ENCODE measurements around the gene CEP95. TPM values are rescaled to one million over a fixed set of nuclear protein-coding genes. Genes with fewer than 3 reads are reported as not detected.
A peak's percentile ranks its signal among the peaks of the same experiment; 100 is the strongest.

CEP95 gene
- total and polyA plus RNA-seq, 7 experiments from 2014 or later, result 11.3 to 192 (median 114) TPM

DNA sequence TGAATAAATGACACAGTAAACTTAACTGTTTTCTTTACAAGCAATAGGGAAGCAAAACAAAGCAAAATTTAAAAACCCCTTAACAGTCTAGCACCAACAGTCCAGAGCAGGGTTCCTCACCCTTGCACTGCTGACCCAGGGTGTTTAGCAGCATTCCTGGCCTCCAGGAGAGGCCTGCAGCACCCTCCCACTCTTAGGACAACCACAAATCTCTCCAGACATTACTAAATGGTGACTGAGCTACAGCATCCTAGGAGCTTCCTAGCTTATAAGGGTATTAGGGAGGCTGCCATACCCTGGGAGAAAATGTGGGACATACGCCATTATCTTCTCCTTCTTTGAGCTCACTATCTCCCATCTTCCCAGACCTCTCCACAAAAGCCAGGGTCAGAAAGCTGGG lies 25.8 kb upstream of the CEP95 start:
- ChIA-PET POLR2A (interaction anchor here (0.6 to 1.6 kb wide), 3 partner anchors 17 to 245 kb away, joined by 3 to 6 read pairs (median 4); partner anchors contain the start of genes CEP95 and POLG2), CTCF (interaction anchor here (1.9 kb wide), 1 partner anchor 60 kb away, joined by 6 read pairs; no protein-coding TSS in a partner anchor)
- peaks cover 8 to 35% (median 23%) of the 10 kb centered on the region in 5 donors for H3K36me3 Mint-ChIP-seq

GRCh38 chr17:64484380-64484779 lies 22.4 kb upstream of the CEP95 start:
- Mint-ChIP-seq H3K36me3 (peaks cover 8 to 35% (median 26%) of the 10 kb centered on the region in 5 donors), H3K9me3 (no peaks in the 10 kb centered on the region), H3K4me3 (no peak overlapping the region), H3K27ac (peak overlapping the region in 2 of 9 donors; percentile 51 to 74), H3K4me1 (peaks cover 7 to 21% (median 19%) of the 10 kb centered on the region in 7 donors), H3K27me3 (no peaks in the 10 kb centered on the region)
- ATAC-seq (no peak), DNase-seq (no peak)
- Histone ChIP-seq H3K27me3 (ENCODE audit: control insufficient read depth in 2 of 2, insufficient read depth in 2 of 2, low read length in 2 of 2) (no peaks in the 10 kb centered on the region), H3K4me1 (ENCODE audit: control insufficient read depth in 2 of 2, insufficient read depth in 2 of 2, low read length in 2 of 2) (no peaks in the 10 kb centered on the region), H3K27ac (ENCODE audit: low read depth, low read length) (no peak overlapping the region), H3K9me3 (ENCODE audit: control insufficient read depth in 2 of 3, low read length in 3 of 3) (no peaks in the 10 kb centered on the region), H3K4me3 (ENCODE audit: low read length) (no peak overlapping the region), H3K36me3 (ENCODE audit: control insufficient read depth in 2 of 3, insufficient read depth in 3 of 3, low read length in 3 of 3) (peaks cover 7 to 38% (median 8%) of the 10 kb centered on the region in 3 experiments)
- intact Hi-C loops (cut with micrococcal nuclease), result no loop called here
- POLR2A ChIA-PET, result interaction anchor here (0.8 to 1.6 kb wide), 3 partner anchors 10 to 21 kb away, joined by 3 to 6 read pairs (median 4); partner anchors contain the start of gene POLG2
- CTCF ChIA-PET, result interaction anchor here (1.8 kb wide), 1 partner anchor 63 kb away, joined by 5 read pairs; no protein-coding TSS in a partner anchor

More for the DNA sequence above, 25.8 kb upstream of the CEP95 start:
- no peak for DNase-seq
- Histone ChIP-seq H3K27me3 (ENCODE audit: control insufficient read depth in 2 of 2, insufficient read depth in 2 of 2, low read length in 2 of 2) (no peaks in the 10 kb centered on the region), H3K27ac (ENCODE audit: low read depth, low read length) (no peak overlapping the region), H3K4me3 (ENCODE audit: low read length) (no peak overlapping the region), H3K4me1 (ENCODE audit: control insufficient read depth in 2 of 2, insufficient read depth in 2 of 2, low read length in 2 of 2) (no peaks in the 10 kb centered on the region), H3K36me3 (ENCODE audit: control insufficient read depth in 2 of 3, insufficient read depth in 3 of 3, low read length in 3 of 3) (peaks cover 6 to 49% (median 8%) of the 10 kb centered on the region in 3 experiments), H3K9me3 (ENCODE audit: control insufficient read depth in 2 of 3, low read length in 3 of 3) (no peaks in the 10 kb centered on the region)
- Mint-ChIP-seq H3K27me3 (no peaks in the 10 kb centered on the region), H3K4me1 (peaks cover 10 to 21% (median 19%) of the 10 kb centered on the region in 7 donors), H3K27ac (peak overlapping the region in 1 of 9 donors; percentile 37), H3K9me3 (no peaks in the 10 kb centered on the region), H3K4me3 (no peak overlapping the region)
- intact Hi-C loops (cut with micrococcal nuclease), result no loop called here
- no peak for ATAC-seq

DNA sequence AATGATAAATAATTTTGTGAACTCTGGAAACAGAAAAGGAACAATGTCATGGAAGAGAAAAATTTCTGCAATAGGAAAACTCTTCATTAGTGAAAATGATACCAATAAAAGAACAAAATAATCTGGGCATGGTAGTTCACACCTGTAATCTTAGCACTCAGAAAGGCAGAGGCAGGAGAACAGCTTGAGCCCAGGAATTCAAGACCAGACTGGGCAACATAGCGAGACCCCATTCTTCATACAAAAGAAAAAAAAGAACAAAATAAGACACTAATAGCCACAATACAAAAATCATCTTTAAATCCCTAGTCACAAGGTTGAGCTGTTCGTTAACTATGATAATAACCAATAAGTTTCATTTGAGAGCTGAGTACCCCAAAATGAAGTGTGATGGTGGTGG lies 18.5 kb upstream of the CEP95 start:
- ATAC-seq (no peak), DNase-seq (no peak)
- H3K4me1 ChIP-seq (ENCODE audit: control insufficient read depth in 2 of 2, insufficient read depth in 2 of 2, low read length in 2 of 2), result peaks cover 0 to 3% of the 10 kb centered on the region in 2 donors
- ChIA-PET CTCF (interaction anchor here (5.7 kb wide), 1 partner anchor 68 kb away, joined by 131 read pairs; no protein-coding TSS in a partner anchor), POLR2A (interaction anchor here (1.0 kb wide), 1 partner anchor 16 kb away, joined by 3 read pairs; no protein-coding TSS in a partner anchor)
- intact Hi-C loops (cut with micrococcal nuclease), result no loop called here
- H3K27me3 ChIP-seq (ENCODE audit: control insufficient read depth in 2 of 2, insufficient read depth in 2 of 2, low read length in 2 of 2), result no peaks in the 10 kb centered on the region
- Mint-ChIP-seq H3K27ac (no peak overlapping the region), H3K9me3 (no peaks in the 10 kb centered on the region), H3K4me3 (no peak overlapping the region), H3K27me3 (no peaks in the 10 kb centered on the region), H3K36me3 (peaks cover 9 to 43% (median 37%) of the 10 kb centered on the region in 5 donors), H3K4me1 (peaks cover 7 to 30% (median 20%) of the 10 kb centered on the region in 7 donors)
- no peaks in the 10 kb centered on the region for H3K9me3 ChIP-seq (ENCODE audit: control insufficient read depth in 2 of 3, low read length in 3 of 3)
- no peak overlapping the region for H3K4me3 ChIP-seq (ENCODE audit: low read length)
- H3K36me3 ChIP-seq (ENCODE audit: control insufficient read depth in 2 of 3, insufficient read depth in 3 of 3, low read length in 3 of 3), result peaks cover 9 to 41% (median 15%) of the 10 kb centered on the region in 3 experiments
- no peak overlapping the region for H3K27ac ChIP-seq (ENCODE audit: low read depth, low read length)

- intact Hi-C loops (cut with micrococcal nuclease), result loop anchor here (1.0 to 5.0 kb wide), 5 partner anchors 67 to 184 kb away; no protein-coding TSS in a partner anchor
- ChIA-PET CTCF (interaction anchor here (0.6 to 5.7 kb wide), 13 partner anchors 8 to 190 kb away, joined by 3 to 131 read pairs (median 4); no protein-coding TSS in a partner anchor), POLR2A (interaction anchor here (0.6 to 4.8 kb wide), 5 partner anchors 11 to 71 kb away, joined by 3 to 75 read pairs (median 7); partner anchors contain the start of genes CEP95, DDX5 and MILR1)
- Mint-ChIP-seq H3K4me3 (peak overlapping the region in 1 of 10 donors; percentile 14), H3K36me3 (peaks cover 5 to 26% (median 22%) of the 10 kb centered on the region in 5 donors), H3K4me1 (peaks cover 19 to 40% (median 28%) of the 10 kb centered on the region in 7 donors), H3K27me3 (no peaks in the 10 kb centered on the region), H3K9me3 (peaks cover 0 to 4% (median 0%) of the 10 kb centered on the region in 11 donors), H3K27ac (no peak overlapping the region)
- peaks cover 7 to 25% (median 9%) of the 10 kb centered on the region in 3 experiments for H3K36me3 ChIP-seq (ENCODE audit: control insufficient read depth in 2 of 3, insufficient read depth in 3 of 3, low read length in 3 of 3)
- no peaks in the 10 kb centered on the region for H3K27me3 ChIP-seq (ENCODE audit: control insufficient read depth in 2 of 2, insufficient read depth in 2 of 2, low read length in 2 of 2)
- peak; percentile 82 for ATAC-seq
- H3K4me1 ChIP-seq (ENCODE audit: control insufficient read depth in 2 of 2, insufficient read depth in 2 of 2, low read length in 2 of 2), result peaks cover 12 to 15% of the 10 kb centered on the region in 2 donors
- H3K9me3 ChIP-seq (ENCODE audit: control insufficient read depth in 2 of 3, low read length in 3 of 3), result no peaks in the 10 kb centered on the region
- DNase-seq, result peak in 7 of 9 donors; percentile 35 to 56 (median 44)
- no peak overlapping the region for H3K4me3 ChIP-seq (ENCODE audit: low read length)
- H3K27ac ChIP-seq (ENCODE audit: low read depth, low read length), result no peak overlapping the region
These were observed 15.5 kb upstream of the CEP95 start for GRCh38 chr17:64491034-64491860.

- POLR2A ChIA-PET, result interaction anchor here (0.6 to 4.8 kb wide), 7 partner anchors 10 to 104 kb away, joined by 3 to 75 read pairs (median 3); partner anchors contain the start of genes CEP95 and DDX5
- no peak overlapping the region for H3K27ac ChIP-seq (ENCODE audit: low read depth, low read length)
- H3K36me3 Mint-ChIP-seq, result peaks cover 8 to 26% (median 24%) of the 10 kb centered on the region in 5 donors
These were observed 14.8 kb upstream of the CEP95 start for GRCh38 chr17:64491994-64492393.

More at GRCh38 chr17:64491994-64492393, 14.8 kb upstream of the CEP95 start:
- H3K4me3 ChIP-seq (ENCODE audit: low read length), result no peak overlapping the region
- intact Hi-C loops (cut with micrococcal nuclease), result loop anchor here (1.0 to 5.0 kb wide), 6 partner anchors 15 to 185 kb away; partner anchors contain the start of genes CEP95 (in 1 of the 2) and DDX5 (in 1 of the 2)
- H3K9me3 ChIP-seq (ENCODE audit: control insufficient read depth in 2 of 3, low read length in 3 of 3), result no peaks in the 10 kb centered on the region
- no peak overlapping the region for H3K4me3 Mint-ChIP-seq
- DNase-seq (no peak), ATAC-seq (no peak)
- H3K36me3 ChIP-seq (ENCODE audit: control insufficient read depth in 2 of 3, insufficient read depth in 3 of 3, low read length in 3 of 3), result peaks cover 7 to 25% (median 9%) of the 10 kb centered on the region in 3 experiments
- H3K9me3 Mint-ChIP-seq, result peaks cover 0 to 11% (median 0%) of the 10 kb centered on the region in 11 donors
- H3K4me1 ChIP-seq (ENCODE audit: control insufficient read depth in 2 of 2, insufficient read depth in 2 of 2, low read length in 2 of 2), result peaks cover 12 to 15% of the 10 kb centered on the region in 2 donors
- CTCF ChIA-PET, result interaction anchor here (0.7 to 5.7 kb wide), 11 partner anchors 9 to 203 kb away, joined by 3 to 131 read pairs (median 4); partner anchors contain the start of genes CEP95 and DDX5
- no peaks in the 10 kb centered on the region for H3K27me3 Mint-ChIP-seq
- H3K4me1 Mint-ChIP-seq, result peaks cover 25 to 47% (median 35%) of the 10 kb centered on the region in 7 donors
- no peaks in the 10 kb centered on the region for H3K27me3 ChIP-seq (ENCODE audit: control insufficient read depth in 2 of 2, insufficient read depth in 2 of 2, low read length in 2 of 2)
- H3K27ac Mint-ChIP-seq, result no peak overlapping the region

All from naive thymus-derived CD4-positive, alpha-beta T cell (primary cell).